ENCODE results near the gene PLA2G4E.

Gene PLA2G4E

DNA sequence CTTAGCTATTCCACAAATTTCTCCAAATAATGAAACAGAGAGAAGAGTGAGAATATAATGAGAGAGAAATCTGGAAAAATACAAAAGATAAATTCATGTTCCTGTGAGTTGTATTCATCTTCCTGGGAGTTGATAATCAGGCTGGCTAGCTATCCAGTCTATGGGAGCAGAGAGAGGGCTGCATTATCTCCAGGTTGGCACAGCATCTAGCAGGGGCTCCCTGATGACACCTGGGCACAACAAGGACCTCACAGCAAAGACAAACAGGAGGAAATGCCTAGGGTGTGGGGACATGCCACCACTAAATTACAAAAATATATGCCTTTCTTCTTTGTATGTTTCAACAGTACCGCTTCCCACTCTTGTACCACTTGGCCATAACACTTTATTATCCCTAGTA lies 50.4 kb downstream of the PLA2G4E start:
- Histone ChIP-seq H3K4me3 (ENCODE audit: low read depth, low read length) (no peak overlapping the region), H3K27me3 (peaks cover 3% of the 10 kb centered on the region)

DNA sequence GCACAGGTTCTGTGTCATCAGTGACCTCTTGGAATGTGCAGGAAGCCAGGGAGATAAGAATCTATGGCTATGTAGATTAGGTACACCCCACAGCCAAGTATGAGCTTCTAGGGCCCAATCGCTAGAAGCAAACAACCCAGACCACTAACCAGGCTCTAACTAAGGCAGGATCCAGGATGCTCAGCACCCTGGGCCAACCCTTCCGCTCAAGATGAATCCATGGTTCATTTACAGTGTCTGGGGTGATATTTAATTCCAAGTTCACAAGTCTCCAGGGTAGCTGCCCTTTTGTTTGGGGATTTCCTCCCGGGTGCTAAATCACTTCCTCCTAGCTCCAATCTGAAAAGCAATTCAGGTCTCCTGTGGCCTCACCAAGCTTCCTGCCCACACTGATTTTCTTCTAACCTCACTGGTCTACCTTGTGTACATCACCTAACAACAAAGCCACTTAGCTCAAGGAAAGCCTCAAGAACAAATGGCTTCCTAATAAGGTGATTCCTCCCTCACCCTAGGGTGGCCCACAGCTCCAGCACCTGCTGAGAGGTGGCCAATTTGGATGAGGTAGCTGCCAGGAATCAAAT lies 50.9 kb downstream of the PLA2G4E start:
- DNase-seq: no peak
- H3K9me3 ChIP-seq: no peaks in the 10 kb centered on the region
- H3K27me3 ChIP-seq: peaks cover 3% of the 10 kb centered on the region; the same call in 1 of the 2 replicates
- H3K36me3 ChIP-seq: no peaks in the 10 kb centered on the region
- H3K4me3 ChIP-seq (ENCODE audit: low read depth, low read length): no peak overlapping the region
- no peaks in the 10 kb centered on the region for H3K4me1 ChIP-seq
- no peak for TF ChIP-seq CTCF (IDR thresholded peaks at IDR 0.05; ENCODE audit: low read depth, low read length)

More for the DNA sequence above, 50.4 kb downstream of the PLA2G4E start:
- H3K36me3 ChIP-seq: no peaks in the 10 kb centered on the region
- no peaks in the 10 kb centered on the region for H3K4me1 ChIP-seq
- DNase-seq: no peak
- H3K9me3 ChIP-seq: no peaks in the 10 kb centered on the region
- TF ChIP-seq CTCF (IDR thresholded peaks at IDR 0.05; ENCODE audit: low read depth, low read length): no peak

- Histone ChIP-seq H3K36me3 (no peaks in the 10 kb centered on the region), H3K4me1 (no peaks in the 10 kb centered on the region), H3K27me3 (no peaks in the 10 kb centered on the region), H3K9me3 (no peaks in the 10 kb centered on the region), H3K4me3 (ENCODE audit: low read depth, low read length) (no peak overlapping the region)
- TF ChIP-seq CTCF (IDR thresholded peaks at IDR 0.05; ENCODE audit: low read depth, low read length): no peak
- DNase-seq: no peak
These were observed 52.1 kb downstream of the PLA2G4E start for GRCh38 chr15:41968701-41969100.

- no peaks in the 10 kb centered on the region for H3K9me3 ChIP-seq
- H3K4me3 ChIP-seq (ENCODE audit: low read depth, low read length): no peak overlapping the region
- DNase-seq: no peak
- H3K36me3 ChIP-seq: no peaks in the 10 kb centered on the region
- no peaks in the 10 kb centered on the region for H3K4me1 ChIP-seq
- no peak for TF ChIP-seq CTCF (IDR thresholded peaks at IDR 0.05; ENCODE audit: low read depth, low read length)
- H3K27me3 ChIP-seq: no peaks in the 10 kb centered on the region
These were observed 53.2 kb downstream of the PLA2G4E start for GRCh38 chr15:41967506-41968206.

- Histone ChIP-seq H3K9me3 (no peaks in the 10 kb centered on the region), H3K4me1 (no peaks in the 10 kb centered on the region), H3K36me3 (no peaks in the 10 kb centered on the region), H3K4me3 (ENCODE audit: low read depth, low read length) (no peak overlapping the region), H3K27me3 (no peaks in the 10 kb centered on the region)
- no peak for TF ChIP-seq CTCF (IDR thresholded peaks at IDR 0.05; ENCODE audit: low read depth, low read length)
- no peak for DNase-seq
These were observed 53.8 kb downstream of the PLA2G4E start for GRCh38 chr15:41966920-41967465.

DNA sequence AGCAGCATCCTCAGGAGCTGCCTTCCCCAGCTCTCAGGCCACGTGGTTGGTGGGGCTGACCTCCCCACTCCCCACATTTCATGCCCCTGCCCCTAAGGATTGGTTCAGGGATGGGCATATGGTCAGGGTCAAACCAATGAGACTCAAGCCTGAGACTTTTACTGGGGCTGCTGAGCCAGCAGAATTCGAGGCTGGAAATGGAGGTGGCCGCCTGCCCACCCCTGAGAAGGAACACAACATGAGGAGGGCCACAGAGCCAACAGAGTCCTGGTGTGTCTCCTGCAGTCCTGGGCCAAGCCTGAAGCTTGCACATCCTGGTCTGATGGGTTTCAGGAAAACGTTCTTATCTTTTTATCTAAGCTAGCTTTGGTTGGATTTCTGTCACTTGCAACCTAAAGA lies 54.4 kb downstream of the PLA2G4E start:
- Histone ChIP-seq H3K4me1 (peaks cover 4% of the 10 kb centered on the region), H3K4me3 (ENCODE audit: low read depth, low read length) (no peak overlapping the region), H3K36me3 (no peaks in the 10 kb centered on the region), H3K27me3 (no peaks in the 10 kb centered on the region), H3K9me3 (no peaks in the 10 kb centered on the region)
- TF ChIP-seq CTCF (IDR thresholded peaks at IDR 0.05; ENCODE audit: low read depth, low read length): no peak
- DNase-seq: no peak
